Measurements from ENCODE around the gene ATAT1. TPM values are rescaled to one million over a fixed set of nuclear protein-coding genes. Genes with fewer than 3 reads are reported as not detected.

ATAT1 gene
- total and polyA plus RNA-seq, 9 of the 15 experiments (the other 6 are each of a cell fraction or from before 2014, with no cell fraction given): 0.65 to 5.8 (median 1.6) TPM

DNA sequence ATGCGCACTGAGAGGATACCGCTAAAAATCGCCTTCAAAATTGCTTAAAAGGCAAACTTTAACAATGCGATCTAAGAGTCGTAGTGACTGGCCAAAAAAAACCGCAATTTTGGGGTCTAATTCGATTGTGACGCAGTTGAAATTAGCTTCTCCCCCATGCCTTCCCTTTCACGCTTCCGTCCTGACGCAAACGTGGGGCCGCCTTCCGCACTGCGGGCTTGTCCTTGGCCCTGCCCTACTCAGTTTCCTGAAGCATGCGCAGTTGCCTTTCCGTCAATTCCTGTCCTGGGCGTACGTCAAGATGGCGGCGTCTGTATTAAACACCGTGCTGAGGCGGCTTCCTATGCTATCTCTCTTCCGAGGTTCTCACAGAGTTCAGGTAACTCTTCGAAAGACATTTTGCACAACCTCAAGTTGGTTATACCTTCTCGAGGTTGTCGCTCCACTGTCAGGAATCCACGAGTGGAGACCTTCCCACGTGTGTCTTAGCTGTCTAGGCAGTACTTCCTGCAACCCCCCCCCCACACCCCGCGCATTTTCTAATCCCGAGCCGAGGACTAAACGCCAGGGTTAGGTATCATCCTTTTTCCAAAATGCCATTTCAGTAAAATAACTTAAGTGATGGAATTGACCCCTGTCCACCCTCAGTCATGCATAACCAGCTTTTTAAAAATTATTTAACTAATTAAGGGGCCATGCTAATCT, 9.0 kb upstream of the ATAT1 start, which contains the start of gene MRPS18B (continued):
- TF ChIP-seq, protein P1, sequence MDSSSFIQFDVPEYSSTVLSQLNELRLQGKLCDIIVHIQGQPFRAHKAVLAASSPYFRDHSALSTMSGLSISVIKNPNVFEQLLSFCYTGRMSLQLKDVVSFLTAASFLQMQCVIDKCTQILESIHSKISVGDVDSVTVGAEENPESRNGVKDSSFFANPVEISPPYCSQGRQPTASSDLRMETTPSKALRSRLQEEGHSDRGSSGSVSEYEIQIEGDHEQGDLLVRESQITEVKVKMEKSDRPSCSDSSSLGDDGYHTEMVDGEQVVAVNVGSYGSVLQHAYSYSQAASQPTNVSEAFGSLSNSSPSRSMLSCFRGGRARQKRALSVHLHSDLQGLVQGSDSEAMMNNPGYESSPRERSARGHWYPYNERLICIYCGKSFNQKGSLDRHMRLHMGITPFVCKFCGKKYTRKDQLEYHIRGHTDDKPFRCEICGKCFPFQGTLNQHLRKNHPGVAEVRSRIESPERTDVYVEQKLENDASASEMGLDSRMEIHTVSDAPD (CRISPR knock-in tag; IDR thresholded peaks at IDR 0.05): no peak
- TF ChIP-seq MCM3 (IDR thresholded peaks at IDR 0.05) (no peak), E2F1 (CRISPR knock-in tag; IDR thresholded peaks at IDR 0.05) (no peak; the same call in 1 of the 2 replicates), NR2C2 (CRISPR knock-in tag; IDR thresholded peaks at IDR 0.05) (peak; percentile 71), NR2C2 (tag; IDR thresholded peaks at IDR 0.05) (peak; percentile 91), ZBTB49 (CRISPR knock-in tag; IDR thresholded peaks at IDR 0.05; ENCODE audit: borderline replicate concordance) (peak; percentile 69; the same call in 1 of the 2 replicates), SIN3B (IDR thresholded peaks at IDR 0.05; ENCODE audit: low read depth) (peak; percentile 81; the same call in 1 of the 2 replicates), NFIX (CRISPR knock-in tag; IDR thresholded peaks at IDR 0.05; ENCODE audit: low read depth) (no peak), ZFP1 (CRISPR knock-in tag; IDR thresholded peaks at IDR 0.05) (0 out of 2 replicates have a peak, but pooled peaks have one; percentile 32), RUNX1 (IDR thresholded peaks at IDR 0.05; ENCODE audit: low read depth) (no peak), FOXJ2 (tag; IDR thresholded peaks at IDR 0.05) (no peak), ETV1 (tag; conservative IDR thresholded peaks at IDR 0.05; ENCODE audit: low read depth) (peak; percentile 96), ZNF766 (CRISPR knock-in tag; conservative IDR thresholded peaks at IDR 0.05) (peak; percentile 69; the same call in 1 of the 2 replicates), ZNF212 (CRISPR knock-in tag; IDR thresholded peaks at IDR 0.05) (no peak), VEZF1 (CRISPR knock-in tag; IDR thresholded peaks at IDR 0.05) (peak; percentile 94), CREB3L1 (IDR thresholded peaks at IDR 0.05; ENCODE audit: borderline replicate concordance, low read depth) (peak; percentile 67; the same call in 1 of the 2 replicates), DPF2 (IDR thresholded peaks at IDR 0.05) (peak; percentile 64), ZNF217 (CRISPR knock-in tag; IDR thresholded peaks at IDR 0.05) (no peak), SMARCA5 (IDR thresholded peaks at IDR 0.05) (no peak), NONO (IDR thresholded peaks at IDR 0.05; ENCODE audit: low read depth in 2 of 2, low read length in 1 of 2) (peak in 1 of 2 experiments; percentile 85; a peak in 1 of 4 replicates), TRIM28 (IDR thresholded peaks at IDR 0.05) (no peak; the same call in 1 of the 2 replicates)

Data from K562 (cell line).